DND-41 (cell line): ENCODE measurements around the gene CTU2.

Experiments
- ATAC-seq: fragments of 200-7000 bp; cut with Tn5 transposase; 3 replicates; pipeline ENCODE4 v1.9.1; 2021; ENCODE audit warnings: low read depth; ENCODE audit not compliant: insufficient read depth
- DNase-seq: peaks from one replicate; pipeline ENCODE4 v3.0.0-alpha.2; 2020
- H2AFZ ChIP-seq: 2 replicates; pipeline ENCODE4 v1.6.0; 2012; ENCODE audit warnings: low read depth, low read length
- H3K27ac ChIP-seq: 2 replicates; pipeline ENCODE4 v1.5.1; 2012; ENCODE audit warnings: low read length, inconsistent platforms
- H3K27me3 ChIP-seq: fragments of 200-600 bp; sonication (generic); 2 replicates; pipeline ENCODE4 v1.6.0; 2012; ENCODE audit warnings: low read length, mild to moderate bottlenecking, inconsistent platforms; ENCODE audit not compliant: insufficient read depth, poor library complexity
- H3K36me3 ChIP-seq: 2 replicates; pipeline ENCODE4 v1.5.1; 2012; ENCODE audit warnings: low read length, inconsistent platforms; ENCODE audit not compliant: insufficient read depth
- H3K4me1 ChIP-seq: 2 replicates; pipeline ENCODE4 v1.5.1; 2012; ENCODE audit warnings: mild to moderate bottlenecking, low read length; ENCODE audit not compliant: insufficient read depth
- H3K4me2 ChIP-seq: 2 replicates; pipeline ENCODE4 v1.6.0; 2012; ENCODE audit warnings: mild to moderate bottlenecking, moderate library complexity, low read length, inconsistent platforms; ENCODE audit not compliant: insufficient read depth
- H3K4me3 ChIP-seq, 2 experiments: fragments of 200-600 bp in 1 of 2; shearing (Covaris generic) in 1 of 2; 2 replicates each; pipeline ENCODE4 v1.5.1; 2012 to 2016; ENCODE audit warnings: inconsistent platforms in 2 of 2, low read length in 2 of 2, mild to moderate bottlenecking in 2 of 2, low read depth in 1 of 2, moderate library complexity in 1 of 2
- H3K79me2 ChIP-seq: 2 replicates; pipeline ENCODE4 v1.6.0; 2012; ENCODE audit warnings: low read length, inconsistent platforms; ENCODE audit not compliant: insufficient read depth
- H3K9ac ChIP-seq: 2 replicates; pipeline ENCODE4 v1.6.0; 2012; ENCODE audit warnings: low read depth, mild to moderate bottlenecking, inconsistent platforms, low read length, moderate library complexity
- H3K9me3 ChIP-seq: 2 replicates; pipeline ENCODE4 v1.5.1; 2012; ENCODE audit warnings: low read length, moderate library complexity, mild to moderate bottlenecking, inconsistent platforms; ENCODE audit not compliant: insufficient read depth, severe bottlenecking
- H4K20me1 ChIP-seq: 2 replicates; pipeline ENCODE4 v1.6.0; 2012; ENCODE audit warnings: low read length; ENCODE audit not compliant: insufficient read depth
- EZH2 ChIP-seq: IDR thresholded peaks from 3 replicates; pipeline ENCODE4 v1.6.1; 2012; ENCODE audit warnings: borderline replicate concordance, low read depth, mild to moderate bottlenecking, moderate library complexity, low read length, inconsistent platforms; ENCODE audit not compliant: severe bottlenecking
- TF ChIP-seq, protein P1 (sequence below): IDR thresholded peaks from 2 replicates; pipeline ENCODE4 v1.5.1; 2012; ENCODE audit warnings: borderline replicate concordance, low read length, moderate library complexity, mild to moderate bottlenecking; ENCODE audit not compliant: poor library complexity, severe bottlenecking; ENCODE audit errors: extremely low read depth

CTU2 gene

DNA sequence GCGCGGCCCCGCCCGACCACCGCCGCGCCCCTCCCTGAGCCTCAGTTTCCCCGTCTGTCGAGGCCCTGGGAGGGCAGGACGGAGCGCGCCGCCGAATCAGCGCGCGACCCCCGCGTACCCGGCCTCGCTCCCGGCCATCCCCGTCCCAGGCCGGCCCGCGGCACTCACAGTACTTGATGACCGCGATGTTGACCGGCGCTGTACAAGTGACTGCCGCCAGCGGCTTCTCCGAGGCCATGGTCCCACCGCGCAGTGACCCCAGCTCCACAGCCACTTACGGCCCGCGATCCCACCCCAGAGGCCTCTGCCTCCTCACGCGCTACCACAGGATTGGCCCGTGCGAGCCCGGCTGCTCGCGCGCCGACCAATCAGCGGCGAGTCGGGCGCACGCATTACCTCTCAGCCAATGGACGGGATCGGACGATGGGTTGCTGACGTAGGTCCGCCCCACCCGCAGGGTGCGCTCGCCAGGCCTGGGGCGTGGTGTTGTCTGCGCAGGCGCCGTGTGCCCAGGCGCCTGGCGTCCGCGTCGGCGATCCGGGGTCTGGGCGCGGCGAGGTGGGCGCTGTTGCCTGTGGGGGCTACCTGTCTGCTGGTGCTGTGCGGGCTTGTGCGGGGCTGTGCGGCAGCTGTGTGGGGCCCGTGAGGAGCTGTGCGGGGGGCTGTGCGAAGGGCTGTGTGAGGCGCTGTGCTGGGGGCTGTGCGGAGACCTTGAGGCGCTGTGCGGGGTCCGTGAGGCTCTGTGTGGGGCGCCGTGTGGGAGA, 43.3 kb upstream of the CTU2 start, which contains the start of gene MVD:
Gene MVD, minus strand, starts transcription at position 249 of the 764 bp plus-strand sequence. Its CDS starts 11 bp downstream, at position 238.
- peak within 1 kb of the TSS; percentile 78 for H3K9ac ChIP-seq
- peaks cover 52% of the 10 kb centered on the region for H3K79me2 ChIP-seq

DNA sequence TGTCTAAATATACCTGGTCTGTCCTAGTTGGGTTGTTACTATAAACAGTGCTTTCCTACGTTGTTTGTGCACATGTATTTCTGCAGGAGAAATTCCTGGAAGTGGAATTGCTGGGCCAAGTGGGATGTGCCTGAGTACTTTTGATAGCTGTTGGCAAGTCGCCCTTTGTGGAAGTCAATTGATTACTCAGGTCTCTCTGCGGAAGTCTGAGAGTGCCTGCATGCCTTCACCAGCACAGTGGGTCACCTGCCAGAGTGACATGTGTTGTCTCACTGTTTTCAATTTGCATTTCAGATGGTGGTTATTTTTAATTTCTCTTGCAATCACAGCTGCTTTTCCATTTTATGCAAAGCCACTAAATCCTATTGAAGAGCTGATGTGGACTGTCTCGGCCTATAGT, 41.2 kb upstream of the CTU2 start:
- DNase-seq: no peak
- Histone ChIP-seq H3K4me3 (no peak overlapping the region), H3K9ac (no peak overlapping the region), H3K4me1 (peaks cover 23% of the 10 kb centered on the region), H3K27me3 (no peaks in the 10 kb centered on the region), H3K4me2 (no peak overlapping the region), H3K27ac (no peak overlapping the region), H3K36me3 (0 out of 2 replicates have a peak, but pooled peaks cover 1% of the 10 kb centered on the region), H3K79me2 (peaks cover 31% of the 10 kb centered on the region), H2AFZ (no peak overlapping the region), H3K9me3 (no peaks in the 10 kb centered on the region), H4K20me1 (no peaks in the 10 kb centered on the region)
- no peak for ATAC-seq
- TF ChIP-seq, protein P1, sequence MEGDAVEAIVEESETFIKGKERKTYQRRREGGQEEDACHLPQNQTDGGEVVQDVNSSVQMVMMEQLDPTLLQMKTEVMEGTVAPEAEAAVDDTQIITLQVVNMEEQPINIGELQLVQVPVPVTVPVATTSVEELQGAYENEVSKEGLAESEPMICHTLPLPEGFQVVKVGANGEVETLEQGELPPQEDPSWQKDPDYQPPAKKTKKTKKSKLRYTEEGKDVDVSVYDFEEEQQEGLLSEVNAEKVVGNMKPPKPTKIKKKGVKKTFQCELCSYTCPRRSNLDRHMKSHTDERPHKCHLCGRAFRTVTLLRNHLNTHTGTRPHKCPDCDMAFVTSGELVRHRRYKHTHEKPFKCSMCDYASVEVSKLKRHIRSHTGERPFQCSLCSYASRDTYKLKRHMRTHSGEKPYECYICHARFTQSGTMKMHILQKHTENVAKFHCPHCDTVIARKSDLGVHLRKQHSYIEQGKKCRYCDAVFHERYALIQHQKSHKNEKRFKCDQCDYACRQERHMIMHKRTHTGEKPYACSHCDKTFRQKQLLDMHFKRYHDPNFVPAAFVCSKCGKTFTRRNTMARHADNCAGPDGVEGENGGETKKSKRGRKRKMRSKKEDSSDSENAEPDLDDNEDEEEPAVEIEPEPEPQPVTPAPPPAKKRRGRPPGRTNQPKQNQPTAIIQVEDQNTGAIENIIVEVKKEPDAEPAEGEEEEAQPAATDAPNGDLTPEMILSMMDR: no peak
- no peak for TF ChIP-seq EZH2

More for the DNA sequence above, 43.3 kb upstream of the CTU2 start, which contains the start of gene MVD:
- H3K4me3 ChIP-seq: peak within 1 kb of the TSS; percentile 76 to 82
- H3K36me3 ChIP-seq: peaks cover 15% of the 10 kb centered on the region
- peak within 1 kb of the TSS; percentile 89 for H3K4me2 ChIP-seq
- H3K9me3 ChIP-seq: no peaks in the 10 kb centered on the region
- H3K4me1 ChIP-seq: peaks cover 23% of the 10 kb centered on the region
- peak within 1 kb of the TSS; percentile 83 for H3K27ac ChIP-seq
- peaks cover 15% of the 10 kb centered on the region for H4K20me1 ChIP-seq
- no peaks in the 10 kb centered on the region for H3K27me3 ChIP-seq
- H2AFZ ChIP-seq: peak within 1 kb of the TSS; percentile 81
- peak; percentile 98 for ATAC-seq
- peak; percentile 96 for DNase-seq
- TF ChIP-seq EZH2: no peak
- TF ChIP-seq, protein P1: peak; percentile 28

GRCh38 chr16:88665570-88665969, 40.7 kb upstream of the CTU2 start:
- no peak overlapping the region for H3K27ac ChIP-seq
- no peaks in the 10 kb centered on the region for H3K36me3 ChIP-seq
- H3K9me3 ChIP-seq: no peaks in the 10 kb centered on the region
- no peaks in the 10 kb centered on the region for H3K27me3 ChIP-seq
- no peak overlapping the region for H3K4me3 ChIP-seq
- H3K4me2 ChIP-seq: no peak overlapping the region
- H4K20me1 ChIP-seq: no peaks in the 10 kb centered on the region
- peaks cover 28% of the 10 kb centered on the region for H3K79me2 ChIP-seq
- H2AFZ ChIP-seq: no peak overlapping the region
- TF ChIP-seq, protein P1: no peak
- TF ChIP-seq EZH2: no peak
- no peak overlapping the region for H3K9ac ChIP-seq
- ATAC-seq (no peak), DNase-seq (no peak)
- peaks cover 23% of the 10 kb centered on the region for H3K4me1 ChIP-seq
